Activated naive CD4-positive, alpha-beta T cell treated with anti-CD3 and anti-CD28 coated beads, Interleukin-2, amount 50 U/mL, for 16 hours (primary cell): ENCODE data around the gene ITGA7.

ENCODE experiments used
- DNase-seq: peaks from one replicate; pipeline ENCODE4 v3.0.0-alpha.2; 2020

ITGA7 gene

GRCh38 chr12:55637467-55637866 is 70.2 kb downstream of the ITGA7 start:
- DNase-seq, result no peak

GRCh38 chr12:55636853-55637252 is 70.9 kb downstream of the ITGA7 start, which contains the start of gene OR10P1:
TSS of gene OR10P1 (plus strand) at chr12:55636892. CDS start at chr12:55636892, 0 bp downstream.
- no peak for DNase-seq

GRCh38 chr12:55636116-55636655 is 71.5 kb downstream of the ITGA7 start:
- no peak for DNase-seq
